GM19023 (cell line): ENCODE measurements around the gene CDH12.
"Not testable (repeated sequence)": the region's sequence is repeated elsewhere in the genome, so short reads cannot be mapped to it uniquely, and the experiment has no call there.

Experiments
- ATAC-seq: cut with Tn5 transposase; IDR thresholded peaks from one replicate; pipeline ENCODE4 v1.9.1; 2021; ENCODE audit warnings: mild to moderate bottlenecking, moderate library complexity; ENCODE audit not compliant: unreplicated experiment

CDH12 gene

DNA sequence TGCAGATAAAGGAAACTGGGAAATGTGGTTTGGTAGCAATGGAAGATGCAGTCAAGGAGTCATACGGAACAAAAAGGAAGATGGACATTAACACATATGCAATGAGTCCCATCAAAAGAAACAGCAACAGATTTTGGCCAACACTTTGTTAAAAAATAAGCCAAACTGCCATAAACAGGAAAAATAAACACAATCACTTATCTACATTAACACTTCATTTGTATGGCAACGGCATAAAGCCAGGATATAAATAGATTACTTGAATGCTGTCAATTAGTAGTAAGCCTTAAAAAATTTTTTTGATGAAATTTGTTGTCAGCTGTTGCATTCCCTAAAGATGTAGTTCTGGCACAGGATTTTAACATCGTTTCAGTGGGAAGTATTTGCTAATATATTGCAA, 190.8 kb downstream of the CDH12 start:
- ATAC-seq, result no peak

DNA sequence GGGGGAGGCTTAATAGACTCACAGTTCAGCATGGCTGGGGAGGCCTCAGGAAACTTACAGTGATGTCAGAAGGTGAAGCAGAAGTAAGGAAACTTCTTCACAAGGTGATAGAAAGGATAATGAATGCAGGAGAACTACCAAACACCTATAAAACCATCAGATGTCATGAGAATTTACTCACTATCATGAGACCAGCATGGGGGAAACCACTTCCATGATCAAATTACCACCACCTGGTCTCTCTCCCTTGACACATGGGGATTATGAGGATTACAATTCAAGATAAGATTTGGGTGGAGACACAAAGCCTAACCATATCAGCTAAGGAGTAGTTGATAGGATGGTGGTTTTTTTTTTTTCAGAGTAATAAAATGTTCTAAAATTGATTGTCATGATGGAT, 201.8 kb downstream of the CDH12 start:
- ATAC-seq, result no peak

DNA sequence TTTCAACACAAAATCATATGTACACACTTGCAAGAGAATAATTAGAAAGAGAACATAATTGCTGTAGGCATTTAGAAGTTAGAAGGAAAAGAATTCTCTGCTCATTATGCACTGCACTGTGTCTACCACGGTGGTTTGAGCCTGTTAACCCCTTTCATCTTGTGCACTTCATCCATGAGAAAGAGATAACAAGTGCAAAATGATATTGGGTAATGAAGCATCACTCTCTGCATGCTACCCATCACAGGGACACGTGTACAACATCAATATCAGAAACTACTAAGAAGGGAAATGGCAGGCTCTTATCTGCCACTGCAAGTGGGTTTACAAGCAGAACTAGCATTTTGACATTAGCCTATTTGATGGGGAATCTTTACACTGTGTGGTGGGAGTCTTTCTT, 202.6 kb downstream of the CDH12 start:
- ATAC-seq, result no peak

DNA sequence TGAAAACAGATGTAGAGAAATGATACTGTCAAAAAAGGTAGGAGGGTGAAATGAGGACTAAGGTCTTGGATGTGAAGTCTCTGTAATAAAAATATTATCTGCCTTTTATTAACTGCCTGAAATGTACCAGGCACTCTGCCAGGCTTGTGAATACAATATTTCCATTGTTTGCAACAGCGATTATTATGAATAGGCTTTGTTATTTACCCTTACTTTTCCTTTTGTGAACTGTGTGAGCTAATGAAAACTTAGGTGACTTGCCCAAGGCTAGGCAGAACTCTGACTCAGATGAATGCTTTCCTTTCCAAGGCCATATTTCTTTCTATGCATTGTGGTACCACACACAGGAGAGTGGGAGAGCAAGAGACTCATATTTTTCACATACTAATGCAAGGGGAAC, 204.1 kb downstream of the CDH12 start:
- ATAC-seq, result no peak

DNA sequence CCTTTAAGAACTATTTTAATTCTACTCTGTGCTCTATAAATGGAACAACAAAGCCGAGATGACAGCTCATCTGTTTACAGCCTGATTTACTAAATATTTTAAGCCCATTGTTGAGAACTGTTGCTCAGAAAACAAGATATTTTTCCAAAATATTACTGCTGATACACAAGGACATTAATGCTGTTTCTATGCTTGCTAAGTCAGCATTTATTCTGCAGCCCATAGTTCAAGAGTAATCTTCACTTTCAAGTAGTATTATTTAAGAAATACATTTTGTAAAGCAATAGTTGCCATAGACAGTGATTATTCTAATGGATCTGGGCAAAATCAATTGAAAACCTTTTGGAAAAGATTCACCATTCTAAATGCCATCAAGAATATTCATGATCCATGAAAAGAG, 208.3 kb downstream of the CDH12 start:
- no peak for ATAC-seq

DNA sequence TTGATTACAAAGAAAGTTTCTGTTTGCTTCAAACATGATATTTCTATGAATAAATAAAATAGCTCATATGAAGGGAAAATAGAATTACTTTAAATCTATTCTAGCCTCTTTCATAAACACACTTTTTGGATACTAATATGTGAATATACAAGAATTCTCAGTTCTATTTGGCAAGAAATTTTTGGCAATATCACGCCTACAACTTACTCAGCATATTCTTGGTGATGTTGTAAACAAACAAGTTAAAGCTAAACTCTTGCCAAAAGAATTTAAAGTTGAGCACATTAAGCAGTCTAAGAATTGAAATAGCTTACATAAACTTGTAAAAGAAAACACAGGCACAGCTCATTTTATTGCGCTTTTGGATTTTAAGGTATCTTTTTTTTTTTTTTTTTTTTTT, 209.8 kb downstream of the CDH12 start:
- no peak for ATAC-seq

DNA sequence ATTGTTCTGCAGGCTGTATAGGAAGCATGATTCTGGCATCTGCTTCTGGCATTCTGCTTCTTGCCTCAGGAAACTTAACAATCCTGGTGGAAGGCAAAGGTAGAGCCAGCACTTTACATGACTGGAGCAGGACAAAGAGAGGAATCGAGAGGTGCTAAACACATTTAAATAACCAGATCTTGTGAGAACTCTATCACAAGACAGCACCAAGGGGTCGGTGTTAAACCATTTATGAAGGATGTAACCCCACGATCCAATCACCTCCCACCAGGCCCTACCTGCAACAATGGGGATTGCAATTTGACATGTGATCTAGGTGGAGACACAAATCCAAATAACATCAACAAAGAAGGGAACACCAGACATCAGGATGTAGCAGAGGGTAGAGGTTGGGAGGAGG, 221.5 kb downstream of the CDH12 start:
- no peak for ATAC-seq

DNA sequence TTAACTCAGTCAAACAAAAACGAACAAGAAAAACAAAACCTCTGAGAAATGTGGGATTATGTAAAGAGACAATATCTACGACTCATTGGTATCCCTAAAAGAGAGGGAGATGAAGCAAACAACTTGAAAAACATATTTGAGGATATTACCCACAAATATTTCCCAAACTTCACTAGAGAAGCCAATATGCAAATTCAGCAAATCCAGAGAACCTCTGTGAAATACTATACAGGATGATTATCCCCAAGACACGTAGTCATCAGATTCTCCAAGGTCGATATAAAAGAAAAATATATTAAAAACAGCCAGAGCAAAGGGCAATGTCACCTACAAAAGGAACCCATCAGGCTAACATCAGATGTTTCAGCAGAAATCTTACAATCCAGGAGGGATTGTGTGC, 226.1 kb downstream of the CDH12 start:
- ATAC-seq, result no peak

DNA sequence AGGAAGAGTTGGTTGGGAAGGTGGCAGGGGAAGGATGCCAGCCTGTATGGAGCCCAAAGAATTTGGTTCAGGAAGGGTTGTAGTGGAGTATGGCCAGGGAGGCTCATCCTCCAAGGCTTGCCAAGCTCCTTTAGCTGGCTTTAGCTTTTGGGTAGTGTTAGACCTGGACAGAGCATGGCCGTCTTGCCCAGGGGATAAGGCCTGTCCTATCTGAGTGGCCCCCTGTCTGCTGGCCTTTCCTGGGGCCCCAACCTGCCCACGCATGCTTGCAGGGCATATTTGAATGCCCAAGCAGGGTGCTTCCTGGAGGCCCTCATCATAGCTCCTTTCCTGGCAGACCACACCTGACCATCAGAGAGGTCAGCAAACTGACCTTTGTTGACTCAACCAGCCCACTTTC, 227.7 kb downstream of the CDH12 start:
- no peak for ATAC-seq

DNA sequence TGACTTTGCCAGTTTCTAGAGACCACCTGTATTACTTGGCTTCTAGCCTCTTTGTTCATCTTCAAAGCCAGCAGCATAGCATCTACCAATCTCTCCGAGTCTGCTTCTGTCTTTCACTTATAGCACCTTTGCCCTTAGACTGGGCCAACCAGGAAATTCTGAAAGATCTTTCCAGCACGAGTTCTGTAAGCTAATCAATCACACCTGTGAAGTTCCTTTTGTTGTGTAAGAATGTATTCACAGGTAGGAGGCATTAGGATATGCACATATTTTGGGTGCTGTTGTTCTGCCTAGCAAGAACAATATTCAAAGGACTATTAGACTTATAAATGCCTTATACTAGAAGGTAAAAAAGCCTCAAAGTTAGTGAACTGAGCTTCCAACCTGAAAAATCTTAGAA, 232.1 kb downstream of the CDH12 start:
- ATAC-seq, result no peak

DNA sequence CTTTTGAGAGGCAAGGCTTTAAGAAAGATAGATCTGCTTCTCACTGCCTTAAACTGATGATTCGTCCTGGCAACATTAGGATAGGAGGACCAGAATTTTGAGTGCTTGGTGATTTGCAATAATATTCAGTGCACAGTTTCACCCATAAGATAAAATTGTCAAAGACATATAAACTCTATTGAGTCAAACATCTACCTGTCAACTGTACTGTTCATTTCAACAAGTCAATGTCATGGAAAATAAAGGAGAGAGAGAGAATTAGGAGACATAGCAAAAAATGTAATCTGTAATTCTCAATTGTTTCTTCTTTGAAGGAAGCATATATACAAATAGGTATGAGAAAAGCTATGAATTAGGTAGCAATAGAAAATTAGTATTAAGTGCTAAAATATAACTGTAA, 237.2 kb downstream of the CDH12 start:
- ATAC-seq, result no peak

DNA sequence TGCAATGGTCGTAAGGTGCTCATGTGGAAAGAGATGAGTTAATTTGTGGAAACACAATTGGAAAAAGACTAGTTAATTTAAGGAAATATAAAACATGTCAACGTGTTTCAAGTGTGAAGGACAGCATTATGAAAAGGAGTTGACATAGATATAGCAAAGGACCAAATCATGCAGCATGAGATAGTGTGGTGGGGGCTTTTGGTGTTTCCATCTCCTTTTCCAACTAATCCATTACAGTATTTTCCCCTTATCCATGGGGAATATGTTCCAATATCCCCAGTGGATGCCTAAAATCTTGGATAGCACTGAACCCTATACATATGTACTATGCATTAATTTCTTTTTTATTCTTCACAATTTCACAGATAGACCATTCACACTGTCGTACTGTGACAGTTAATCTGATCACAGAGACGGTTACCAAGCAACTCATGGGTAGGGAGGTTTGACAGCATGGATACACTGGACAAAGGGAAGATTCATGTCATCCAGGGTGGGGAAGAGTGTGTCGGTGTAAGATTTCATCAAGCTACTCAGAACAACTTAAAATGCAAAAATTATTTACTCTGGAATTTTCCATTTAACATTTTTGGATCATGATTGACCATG, 238.6 kb downstream of the CDH12 start:
- ATAC-seq, result no peak

DNA sequence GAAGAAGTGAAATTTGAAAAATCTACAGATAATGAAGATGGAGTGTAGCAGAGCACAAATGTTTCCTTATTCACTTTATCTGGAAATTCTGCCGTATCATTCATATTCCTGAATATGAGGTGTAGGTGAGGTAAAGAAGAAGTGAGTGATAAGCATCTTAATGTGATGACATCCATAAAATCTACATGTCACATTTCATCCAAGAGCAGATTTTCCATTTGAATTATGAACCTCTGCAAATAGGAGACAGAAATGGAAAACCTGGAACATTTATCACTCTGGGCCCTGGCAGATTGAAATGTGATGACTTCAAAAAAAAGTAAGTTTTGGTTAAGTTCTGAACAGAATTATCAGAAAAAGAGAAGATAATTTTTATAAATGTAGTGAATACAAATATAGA, 240.2 kb downstream of the CDH12 start:
- ATAC-seq, result no peak

DNA sequence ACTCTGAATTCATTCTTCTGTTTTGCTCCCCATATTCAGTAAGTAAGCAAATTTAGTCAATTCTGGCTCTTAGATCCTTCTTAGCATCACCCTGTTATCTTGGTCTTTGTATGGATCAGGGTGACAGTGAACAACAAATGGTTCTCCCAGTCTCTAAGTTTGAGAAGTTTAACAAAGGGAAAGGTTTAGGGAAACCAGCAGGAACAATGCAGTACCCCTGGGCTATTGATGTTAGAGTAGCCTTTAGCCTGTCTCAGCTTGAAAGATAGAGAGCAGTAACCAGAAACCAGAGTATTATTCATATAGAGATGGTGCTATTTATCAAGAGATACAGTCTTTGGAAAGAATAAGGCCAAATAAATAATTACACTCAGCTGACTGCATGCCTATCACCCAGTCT, 241.8 kb downstream of the CDH12 start:
- ATAC-seq, result no peak

DNA sequence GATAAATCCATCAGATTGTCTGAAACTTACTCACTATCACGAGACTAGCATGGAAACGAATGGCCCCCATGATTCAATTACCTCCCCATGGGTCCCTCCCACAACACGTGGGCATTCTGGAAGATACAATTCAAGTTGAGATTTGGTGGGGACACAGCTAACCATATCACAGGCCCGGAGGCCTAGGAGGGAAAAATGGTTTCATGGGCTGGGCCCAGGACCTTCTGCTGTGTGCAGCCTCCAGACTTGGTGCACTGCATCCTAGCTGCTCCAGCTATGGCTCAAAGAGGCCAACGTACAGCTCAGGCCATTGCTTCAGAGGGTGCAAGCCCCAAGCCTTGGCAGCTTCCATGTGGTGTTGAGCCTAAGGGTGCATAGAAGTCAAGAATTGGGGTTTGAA, 245.6 kb downstream of the CDH12 start:
- ATAC-seq, result not testable (repeated sequence)

DNA sequence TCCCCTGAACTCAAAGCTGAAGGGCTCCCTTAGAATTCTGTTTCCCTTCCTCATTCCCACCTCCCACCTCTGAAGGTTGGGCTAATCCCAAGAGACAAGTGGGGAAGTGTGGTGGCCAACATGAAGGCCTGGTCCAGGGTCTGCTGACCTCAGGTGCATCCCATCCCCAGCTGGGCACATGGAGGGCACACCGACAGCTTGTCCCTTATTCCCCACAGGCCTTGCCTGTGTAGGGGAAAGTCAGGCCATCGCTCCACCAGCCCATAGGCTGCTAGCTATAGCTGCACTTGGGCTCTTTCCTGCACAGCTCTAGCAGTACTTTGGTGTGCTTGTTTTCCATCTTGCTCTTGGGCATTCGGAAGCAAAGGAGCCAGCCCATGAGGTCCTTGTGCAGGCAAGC, 247.7 kb downstream of the CDH12 start:
- no peak for ATAC-seq

DNA sequence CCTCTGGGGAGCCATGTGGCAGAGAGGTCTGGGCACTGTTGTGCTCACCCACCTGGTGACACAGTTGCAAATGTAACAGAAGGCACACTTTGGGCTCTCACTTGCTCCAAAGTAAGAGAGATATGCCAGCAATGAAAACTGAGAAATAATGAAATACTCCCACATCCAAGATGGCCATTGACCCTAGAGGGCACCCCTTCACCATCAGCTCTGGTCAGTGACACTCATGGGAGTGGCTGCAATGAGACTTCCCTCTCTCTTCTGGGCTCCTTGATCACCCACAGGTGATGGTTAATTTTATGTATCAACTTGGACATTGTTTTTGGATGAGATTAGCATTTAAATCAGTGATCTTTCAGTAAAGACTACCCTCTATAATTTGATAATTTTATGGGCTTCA, 248.4 kb downstream of the CDH12 start:
- no peak for ATAC-seq

DNA sequence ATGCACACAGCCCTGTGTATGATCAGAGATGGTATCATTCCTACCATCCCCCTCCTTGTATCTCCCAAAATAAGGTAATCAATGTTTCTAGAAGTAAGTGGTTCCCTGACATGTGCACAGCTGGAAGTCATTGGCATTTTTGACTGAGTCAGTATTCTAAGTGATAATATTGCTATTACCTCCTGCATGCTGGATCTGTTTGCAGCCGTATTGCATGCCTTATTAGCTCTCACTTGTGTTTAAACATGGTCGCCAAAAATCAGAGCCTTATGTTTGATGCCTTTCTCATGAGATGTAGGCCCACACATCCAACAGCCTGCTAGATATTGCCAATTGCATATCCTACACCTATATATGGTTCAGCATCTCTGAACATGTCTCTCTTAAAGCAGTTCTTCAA, 254.3 kb downstream of the CDH12 start:
- no peak for ATAC-seq

DNA sequence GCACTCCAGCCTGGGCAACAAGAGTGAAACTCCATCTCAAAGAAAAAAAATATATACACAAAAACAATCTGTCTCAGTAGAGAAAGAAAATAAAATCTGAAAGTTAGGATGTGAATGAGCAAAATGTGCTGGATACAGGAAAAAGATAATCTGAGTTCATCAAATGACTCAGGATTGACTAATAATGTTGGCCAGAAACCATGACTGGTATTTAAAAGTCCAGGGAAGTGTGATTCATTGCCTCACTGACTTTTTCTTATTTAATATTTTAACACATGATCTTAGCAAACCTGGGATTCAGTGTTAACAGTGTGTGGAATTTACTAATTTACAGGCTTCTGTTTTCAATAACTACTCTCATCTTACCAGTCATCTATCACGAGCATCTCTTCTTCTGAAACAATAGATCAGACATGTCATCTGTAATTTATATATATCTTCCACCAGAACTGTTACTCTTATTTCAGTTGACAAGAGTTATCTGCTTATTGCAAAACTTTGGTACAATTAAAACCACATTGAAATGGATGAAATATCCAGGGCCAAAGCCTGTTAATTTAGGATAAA, 256.7 kb downstream of the CDH12 start:
- no peak for ATAC-seq

DNA sequence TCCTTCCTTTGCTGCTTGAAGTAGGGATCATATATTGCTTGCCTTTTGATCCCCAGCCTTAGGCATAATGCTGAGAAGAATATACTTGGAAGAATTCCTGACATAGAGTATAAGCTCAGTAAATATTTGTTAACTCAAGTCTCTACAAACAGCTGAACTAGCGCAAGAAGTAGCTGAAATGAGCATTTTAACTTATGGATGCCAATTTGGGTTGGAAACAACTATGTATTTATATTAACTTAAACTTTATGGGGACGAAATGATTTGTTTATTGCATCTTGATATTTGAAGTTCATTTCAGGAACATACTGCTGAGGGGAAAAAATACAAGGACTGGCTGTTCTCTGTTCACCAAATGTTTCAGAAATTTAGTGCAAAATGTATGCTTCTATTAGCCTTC, 258.7 kb downstream of the CDH12 start:
- ATAC-seq, result no peak

DNA sequence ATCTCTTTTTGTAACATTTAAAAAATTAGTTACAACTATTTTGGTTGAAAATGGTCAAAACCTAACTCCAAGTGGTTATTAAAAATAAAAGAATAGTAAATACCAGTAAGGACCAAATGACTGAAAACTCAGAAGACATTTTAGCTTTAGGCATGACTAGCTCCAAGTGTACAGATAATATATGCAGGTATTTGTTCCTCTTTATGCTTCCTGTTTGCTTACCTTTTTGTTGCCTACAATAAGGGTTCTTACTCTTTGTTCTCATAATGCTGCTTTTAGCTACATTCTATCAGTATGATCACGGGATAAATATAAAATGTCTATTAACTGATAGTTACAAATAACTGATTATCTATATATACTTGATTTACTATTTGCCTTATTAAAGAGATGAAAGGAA, 259.6 kb downstream of the CDH12 start:
- no peak for ATAC-seq

DNA sequence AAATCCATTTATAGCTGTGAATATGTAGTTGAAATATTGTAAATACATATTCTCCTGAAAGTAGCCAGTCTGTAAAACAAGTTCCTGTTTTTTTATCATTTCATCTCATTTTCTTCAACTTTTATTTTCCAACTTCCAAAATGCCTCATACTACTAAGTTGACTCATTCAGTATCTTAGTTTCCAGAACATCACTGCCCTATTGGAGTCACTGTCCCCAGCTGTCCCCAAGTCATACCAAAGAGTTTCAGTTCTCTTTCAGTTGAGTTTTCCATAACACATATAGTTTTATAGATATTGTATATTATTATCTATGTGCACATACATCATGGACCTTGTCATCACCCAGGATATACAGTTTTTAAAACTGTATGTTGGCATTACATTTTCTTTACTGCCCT, 261.7 kb downstream of the CDH12 start:
- ATAC-seq, result no peak

DNA sequence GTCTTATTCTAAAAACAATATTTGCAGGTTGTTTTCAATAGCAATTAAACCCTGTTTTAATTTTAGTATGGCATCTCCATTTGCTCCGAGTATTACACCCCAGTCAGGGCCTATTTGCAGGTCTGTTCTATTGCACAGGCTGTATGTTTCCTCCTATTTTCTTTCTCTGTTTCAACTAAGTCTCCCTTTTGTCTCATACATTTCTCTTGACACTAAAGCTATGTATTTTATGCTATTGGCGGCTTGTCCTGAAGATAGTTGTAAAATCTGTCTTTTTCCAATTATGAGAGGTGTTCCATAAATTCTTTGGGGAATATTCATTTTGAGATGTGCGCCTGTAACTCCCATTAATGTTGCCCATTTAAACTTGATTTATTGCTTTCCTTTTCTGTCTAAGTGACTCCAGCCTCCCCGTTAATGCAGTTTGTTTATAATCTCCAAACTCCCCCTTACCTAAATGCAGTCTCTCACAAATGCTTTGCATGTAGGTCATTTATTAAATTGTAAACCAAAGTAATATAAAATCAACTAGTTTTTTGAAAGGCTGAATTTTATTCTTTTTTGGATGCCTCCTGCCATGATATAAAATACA, 262.4 kb downstream of the CDH12 start:
- ATAC-seq, result no peak
